H1 (cell line): Measurements from ENCODE around the gene TPPP3. TPM values are rescaled to one million over a fixed set of nuclear protein-coding genes. Genes with fewer than 3 reads are reported as not detected.

ENCODE experiments used
- CHD2 ChIP-seq: IDR thresholded peaks from 2 replicates; pipeline ENCODE4 v1.6.1; 2012; ENCODE audit warnings: low read length, improper control_type of control experiment
- CTCF ChIP-seq, 3 experiments: IDR thresholded peaks; 1 replicate in 2 of 3; 2 replicates in 1 of 3; pipeline versions ENCODE4 v1.5.1 to v1.6.1; 2011; ENCODE audit warnings: low read length in 3 of 3, mild to moderate bottlenecking in 3 of 3, inconsistent platforms in 2 of 3, low read depth in 1 of 3, moderate library complexity in 1 of 3; ENCODE audit not compliant: insufficient read depth in 1 of 3; ENCODE audit errors: control extremely low read depth in 1 of 3
- EZH2 ChIP-seq: fragments of 200-600 bp; sonication (generic); IDR thresholded peaks from 2 replicates; pipeline ENCODE4 v1.7.1; 2012; ENCODE audit warnings: low read depth, mild to moderate bottlenecking, moderate library complexity, low read length, inconsistent platforms; ENCODE audit not compliant: severe bottlenecking
- FOSL1 ChIP-seq: IDR thresholded peaks from 2 replicates; pipeline ENCODE4 v1.6.1; 2011; ENCODE audit warnings: mild to moderate bottlenecking, low read depth, low read length, moderate library complexity; ENCODE audit not compliant: insufficient read depth
- GABPA ChIP-seq: IDR thresholded peaks from 2 replicates; pipeline ENCODE4 v1.6.1; 2011; ENCODE audit warnings: mild to moderate bottlenecking, low read length, moderate library complexity, borderline replicate concordance; ENCODE audit not compliant: insufficient read depth
- SAP30 ChIP-seq: fragments of 300-600 bp; sonication (generic); IDR thresholded peaks from 2 replicates; pipeline ENCODE4 v1.7.1; 2012; ENCODE audit warnings: low read length, moderate library complexity, mild to moderate bottlenecking, inconsistent platforms; ENCODE audit not compliant: insufficient read depth, insufficient replicate concordance
- TBP ChIP-seq: IDR thresholded peaks from 2 replicates; pipeline ENCODE4 v1.6.1; 2011; ENCODE audit warnings: low read depth, low read length, improper control_type of control experiment
- polyA plus RNA-seq, 7 experiments: library from polyadenylated mRNA; depleted of rRNA in 3 of 7; stranded (reverse) in 5 of 7; unstranded in 2 of 7; fragments of >200 nt in 5 of 7; fragments of 200-250 nt in 2 of 7; gene quantifications; 1 replicate in 5 of 7; 2 replicates in 1 of 7; 4 replicates in 1 of 7; pipeline versions ENCODE4 v1.2.1 to v1.2.3, GENCODE V29; 2011 to 2013; ENCODE audit warnings: missing spikeins in 2 of 7, mixed read lengths in 2 of 7
- total RNA-seq: library from RNA; stranded (reverse); fragmentation: NEBNext Ultra II Directional; extraction: Animal tissue kit (Norgen Biotek cat#: 25700); gene quantifications from 2 replicates; pipeline ENCODE4 v1.2.1, GENCODE V29; 2021

The TPPP3 gene
- total and polyA plus RNA-seq, 2 of the 8 experiments (the other 6 are each of a cell fraction or from before 2014, with no cell fraction given): 0.77 to 1.0 TPM

GRCh38 chr16:67426022-67426421 lies 32.7 kb upstream of the TPPP3 start (continued):
- TF ChIP-seq SAP30 (no peak), CHD2 (no peak), TBP (no peak), FOSL1 (no peak), CTCF (IDR thresholded peaks at IDR 0.05; ENCODE audit: control extremely low read depth in 1 of 3, insufficient read depth in 1 of 3, low read depth in 1 of 3, low read length in 3 of 3) (no peak), GABPA (no peak), EZH2 (no peak)
